IMR-90 (cell line): ENCODE data around the gene CD99. TPM values are rescaled to one million over a fixed set of nuclear protein-coding genes. Genes with fewer than 3 reads are reported as not detected.

Experiments used
- ATAC-seq: fragments of 200-7000 bp; cut with Tn5 transposase; 2 replicates; pipeline ENCODE4 v1.9.1; 2020; ENCODE audit warnings: low read depth, mild to moderate bottlenecking, moderate library complexity
- BruUV-seq: library from RNA; stranded (reverse); fragments of 400-500 nt; replicated peaks from 2 replicates; lab custom pipeline; 2021; lab: Mats Ljungman, UMichigan
- CTCF ChIA-PET: fragments of 300-600 bp; formaldehyde crosslinking; extraction: SDS; loops from one replicate; lab custom pipeline; 2021; ENCODE audit warnings: antibody characterized with exemption; lab: Yijun Ruan, JAX
- POLR2A ChIA-PET: fragments of 300-600 bp; sonication (Branson Sonifier 250); formaldehyde crosslinking; loops from one replicate; lab custom pipeline; 2022; ENCODE audit warnings: antibody characterized with exemption; ENCODE audit not compliant: unreplicated experiment; lab: Charles Lee
- DNase-seq: peaks from one replicate; pipeline ENCODE4 v3.0.0; 2013
- H2AFZ ChIP-seq: replicated peaks from 2 replicates; pipeline ENCODE3; 2013; ENCODE audit warnings: low read length, mild to moderate bottlenecking; ENCODE audit not compliant: poor library complexity
- H2AK5ac ChIP-seq: 2 replicates; pipeline ENCODE4 v1.6.1; 2013; ENCODE audit warnings: low read depth, low read length, inconsistent platforms
- H2AK9ac ChIP-seq: replicated peaks from 2 replicates; pipeline ENCODE3; 2013; ENCODE audit warnings: mild to moderate bottlenecking, low read depth, low read length, moderate library complexity; ENCODE audit not compliant: poor library complexity
- H2BK120ac ChIP-seq: 2 replicates; pipeline ENCODE4 v1.6.1; 2013; ENCODE audit warnings: low read depth, low read length, inconsistent platforms
- H2BK15ac ChIP-seq: 3 replicates; pipeline ENCODE4 v1.6.1; 2013; ENCODE audit warnings: low read depth, low read length, inconsistent platforms
- H2BK20ac ChIP-seq: 2 replicates; pipeline ENCODE4 v1.6.1; 2013; ENCODE audit warnings: low read depth, mild to moderate bottlenecking, inconsistent platforms, low read length, moderate library complexity
- H2BK5ac ChIP-seq: 2 replicates; pipeline ENCODE4 v1.6.1; 2013; ENCODE audit warnings: mild to moderate bottlenecking, low read depth, low read length, inconsistent platforms; ENCODE audit not compliant: poor library complexity, severe bottlenecking
- H3K14ac ChIP-seq: replicated peaks from 2 replicates; pipeline ENCODE4 v1.6.1; 2013; ENCODE audit warnings: low read depth, low read length, inconsistent platforms
- H3K18ac ChIP-seq: 2 replicates; pipeline ENCODE4 v1.6.1; 2013; ENCODE audit warnings: low read depth, low read length, control low read depth
- H3K23ac ChIP-seq: 2 replicates; pipeline ENCODE4 v1.6.1; 2013; ENCODE audit warnings: low read depth, low read length, inconsistent platforms
- H3K27ac ChIP-seq: 2 replicates; pipeline ENCODE4 v1.5.1; 2013; ENCODE audit warnings: mild to moderate bottlenecking, control low read depth, low read length; ENCODE audit not compliant: insufficient read depth
- H3K27me3 ChIP-seq: 2 replicates; pipeline ENCODE4 v1.6.1; 2013; ENCODE audit warnings: low read length; ENCODE audit not compliant: control insufficient read depth, insufficient read depth
- H3K36me3 ChIP-seq: 2 replicates; pipeline ENCODE4 v1.6.1; 2013; ENCODE audit warnings: low read length, mixed read lengths; ENCODE audit not compliant: control insufficient read depth, insufficient read depth
- H3K4ac ChIP-seq: 2 replicates; pipeline ENCODE4 v1.6.1; 2013; ENCODE audit warnings: low read depth, low read length, inconsistent platforms
- H3K4me1 ChIP-seq: 2 replicates; pipeline ENCODE4 v1.6.1; 2013; ENCODE audit warnings: low read length, mixed read lengths; ENCODE audit not compliant: control insufficient read depth, insufficient read depth
- H3K4me2 ChIP-seq: 2 replicates; pipeline ENCODE4 v1.6.1; 2013; ENCODE audit warnings: low read depth, mild to moderate bottlenecking, control low read depth, low read length, moderate library complexity
- H3K4me3 ChIP-seq: 2 replicates; pipeline ENCODE4 v1.5.1; 2013; ENCODE audit warnings: low read depth, mild to moderate bottlenecking, control low read depth, low read length, moderate library complexity; ENCODE audit not compliant: insufficient read depth
- H3K56ac ChIP-seq: 2 replicates; pipeline ENCODE4 v1.6.1; 2013; ENCODE audit warnings: low read length, inconsistent platforms; ENCODE audit not compliant: insufficient read depth; ENCODE audit errors: extremely low read depth
- H3K79me1 ChIP-seq, 2 experiments: 2 replicates each; pipeline ENCODE4 v1.6.1; 2013; ENCODE audit warnings: low read length in 2 of 2, inconsistent platforms in 1 of 2, low read depth in 1 of 2
- H3K9ac ChIP-seq: 2 replicates; pipeline ENCODE4 v1.6.1; 2013; ENCODE audit warnings: low read depth, low read length, control low read depth
- H3K9me1 ChIP-seq: 2 replicates; pipeline ENCODE4 v1.6.1; 2013; ENCODE audit warnings: low read length, inconsistent platforms; ENCODE audit not compliant: insufficient read depth
- H3K9me3 ChIP-seq: 2 replicates; pipeline ENCODE4 v1.6.1; 2013; ENCODE audit warnings: low read length; ENCODE audit not compliant: control insufficient read depth, insufficient read depth
- H4K20me1 ChIP-seq: 2 replicates; pipeline ENCODE4 v1.6.1; 2013; ENCODE audit warnings: low read length, inconsistent platforms; ENCODE audit not compliant: insufficient read depth
- H4K5ac ChIP-seq: 2 replicates; pipeline ENCODE4 v1.6.1; 2013; ENCODE audit warnings: mild to moderate bottlenecking, low read depth, low read length, control low read depth
- H4K8ac ChIP-seq, 2 experiments: 2 replicates each; pipeline ENCODE4 v1.6.1; 2013; ENCODE audit warnings: low read depth in 2 of 2, low read length in 2 of 2, control low read depth in 1 of 2, inconsistent platforms in 1 of 2
- H4K91ac ChIP-seq: 2 replicates; pipeline ENCODE4 v1.6.1; 2013; ENCODE audit warnings: low read depth, low read length, inconsistent platforms; ENCODE audit not compliant: insufficient read depth
- BHLHE40 ChIP-seq: fragments of 150-350 bp; IDR thresholded peaks from 2 replicates; pipeline ENCODE4 v1.6.1; 2016; ENCODE audit warnings: mild to moderate bottlenecking, low read depth, low read length
- FOS ChIP-seq: fragments of 150-350 bp; IDR thresholded peaks from 2 replicates; pipeline ENCODE4 v1.6.1; 2016; ENCODE audit warnings: low read depth, low read length
- MAZ ChIP-seq: IDR thresholded peaks from 2 replicates; pipeline ENCODE4 v1.6.1; 2012; ENCODE audit warnings: low read depth, mild to moderate bottlenecking, low read length, improper control_type of control experiment, moderate library complexity, borderline replicate concordance
- MXI1 ChIP-seq: IDR thresholded peaks from 2 replicates; pipeline ENCODE4 v1.6.1; 2012; ENCODE audit warnings: low read depth, mild to moderate bottlenecking, low read length, moderate library complexity, borderline replicate concordance
- NFE2L2 ChIP-seq: fragments of 150-350 bp; IDR thresholded peaks from 2 replicates; pipeline ENCODE4 v1.6.1; 2016; ENCODE audit warnings: low read depth, mild to moderate bottlenecking, low read length
- RCOR1 ChIP-seq: IDR thresholded peaks from 2 replicates; pipeline ENCODE4 v1.6.1; 2012; ENCODE audit warnings: mild to moderate bottlenecking, low read length, improper control_type of control experiment; ENCODE audit not compliant: insufficient replicate concordance
- SMC3 ChIP-seq: fragments of 150-350 bp; IDR thresholded peaks from 2 replicates; pipeline ENCODE4 v1.6.1; 2016; ENCODE audit warnings: low read depth, mild to moderate bottlenecking, antibody characterized with exemption, low read length, moderate library complexity
- WGBS, 2 experiments: methylation state at CpG; one replicate each; pipeline versions ENCODE4 v1.1.5 to v1.1.7; 2013; ENCODE audit warnings: missing lambda C conversion rate in 2 of 2; ENCODE audit not compliant: insufficient read length in 1 of 2; ENCODE audit errors: extremely low coverage in 2 of 2; 5-methylcytosine and 5-hydroxymethylcytosine counted together
- dilution Hi-C: fragments of 300-500 bp; cut with HindIII; formaldehyde crosslinking; loops from one replicate; pipeline ENCODE4 v1.14.3; 2018; ENCODE audit warnings: low sequenced_read_pairs; ENCODE audit not compliant: unreplicated experiment
- in situ Hi-C: fragments of 300-500 bp; cut with MboI; formaldehyde crosslinking; loops from 3 replicates; pipeline ENCODE4 v1.14.3; 2019; ENCODE audit warnings: low sequenced_read_pairs, inconsistent platforms, mixed read lengths
- intact Hi-C: fragments of 100-400 bp; cut with micrococcal nuclease; formaldehyde crosslinking; loops from 2 replicates; pipeline ENCODE4 v1.10.0; 2022
- polyA plus RNA-seq, 3 experiments: library from polyadenylated mRNA; depleted of rRNA; stranded (reverse); fragments of >200 nt; gene quantifications; 2 replicates each; pipeline ENCODE4 v1.2.3, GENCODE V29; 2012; ENCODE audit warnings: low replicate concordance in 1 of 3
- total RNA-seq: library from RNA; depleted of rRNA; stranded (reverse); fragments of >200 nt; gene quantifications from 2 replicates; pipeline ENCODE4 v1.2.3, GENCODE V29; 2012
- TF ChIP-seq, protein P1 (sequence below): conservative IDR thresholded peaks from 2 replicates; pipeline ENCODE4 v1.5.1; 2012; ENCODE audit warnings: mild to moderate bottlenecking, low read depth, low read length, improper control_type of control experiment

CD99 gene
- total and polyA plus RNA-seq, 2 of the 4 experiments (the other 2 are of a cell fraction): 102 to 369 TPM

DNA sequence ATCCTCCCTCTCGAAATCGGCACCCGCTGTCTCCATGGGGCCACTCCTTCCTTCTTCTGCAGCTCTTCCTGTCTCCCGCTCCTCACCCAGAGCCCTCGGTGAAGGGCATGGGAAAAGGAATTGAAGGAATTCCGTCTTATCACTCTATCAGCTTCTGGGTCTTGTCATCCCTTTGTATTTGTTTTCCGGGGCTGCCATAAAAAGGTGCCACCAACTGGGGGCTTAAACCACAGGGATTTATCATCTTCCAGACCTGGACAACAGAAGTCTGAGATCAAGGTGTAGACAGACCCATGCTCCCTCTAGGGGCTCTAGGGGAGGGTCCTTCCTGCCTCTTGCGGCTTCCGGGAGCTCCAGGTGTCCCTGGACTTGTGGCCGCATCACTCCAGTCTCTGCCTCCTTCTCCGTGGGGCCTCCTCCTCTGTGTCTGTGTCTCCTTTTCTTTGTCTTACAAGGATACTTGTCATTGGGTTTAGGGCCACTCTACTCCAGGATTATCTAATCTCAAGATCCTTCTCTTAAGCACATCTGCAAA, 24.0 kb downstream of the CD99 start:
- BruUV-seq: no TSS peak
- peaks cover 16% of the 10 kb centered on the region; the same call in 1 of the 2 replicates for H3K9me1 ChIP-seq
- ChIA-PET POLR2A (no interaction called here), CTCF (no interaction called here)
- no peak overlapping the region for H3K18ac ChIP-seq
- DNase-seq (no peak), ATAC-seq (no peak)
- TF ChIP-seq BHLHE40 (no peak), SMC3 (no peak), NFE2L2 (no peak), MXI1 (no peak), RCOR1 (no peak), FOS (no peak), MAZ (no peak)
- TF ChIP-seq, protein P1, sequence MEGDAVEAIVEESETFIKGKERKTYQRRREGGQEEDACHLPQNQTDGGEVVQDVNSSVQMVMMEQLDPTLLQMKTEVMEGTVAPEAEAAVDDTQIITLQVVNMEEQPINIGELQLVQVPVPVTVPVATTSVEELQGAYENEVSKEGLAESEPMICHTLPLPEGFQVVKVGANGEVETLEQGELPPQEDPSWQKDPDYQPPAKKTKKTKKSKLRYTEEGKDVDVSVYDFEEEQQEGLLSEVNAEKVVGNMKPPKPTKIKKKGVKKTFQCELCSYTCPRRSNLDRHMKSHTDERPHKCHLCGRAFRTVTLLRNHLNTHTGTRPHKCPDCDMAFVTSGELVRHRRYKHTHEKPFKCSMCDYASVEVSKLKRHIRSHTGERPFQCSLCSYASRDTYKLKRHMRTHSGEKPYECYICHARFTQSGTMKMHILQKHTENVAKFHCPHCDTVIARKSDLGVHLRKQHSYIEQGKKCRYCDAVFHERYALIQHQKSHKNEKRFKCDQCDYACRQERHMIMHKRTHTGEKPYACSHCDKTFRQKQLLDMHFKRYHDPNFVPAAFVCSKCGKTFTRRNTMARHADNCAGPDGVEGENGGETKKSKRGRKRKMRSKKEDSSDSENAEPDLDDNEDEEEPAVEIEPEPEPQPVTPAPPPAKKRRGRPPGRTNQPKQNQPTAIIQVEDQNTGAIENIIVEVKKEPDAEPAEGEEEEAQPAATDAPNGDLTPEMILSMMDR: no peak
- no peak overlapping the region for H3K14ac ChIP-seq
- no peaks in the 10 kb centered on the region for H3K9me3 ChIP-seq
- no peak overlapping the region for H3K23ac ChIP-seq
- no peak overlapping the region for H2AK9ac ChIP-seq
- H4K8ac ChIP-seq: no peak overlapping the region
- H2BK120ac ChIP-seq: no peak overlapping the region
- H3K56ac ChIP-seq: no peak overlapping the region
- no peak overlapping the region for H4K5ac ChIP-seq
- no peaks in the 10 kb centered on the region for H3K27me3 ChIP-seq
- H3K79me1 ChIP-seq: peaks cover 23 to 59% of the 10 kb centered on the region in 2 experiments
- H3K9ac ChIP-seq: no peak overlapping the region
- no peak overlapping the region for H2AK5ac ChIP-seq
- H3K4me2 ChIP-seq: no peak overlapping the region
- peaks cover 40% of the 10 kb centered on the region for H3K36me3 ChIP-seq
- H4K91ac ChIP-seq: no peak overlapping the region
- H2BK15ac ChIP-seq: no peak overlapping the region
- H3K4me3 ChIP-seq: no peak overlapping the region
- H3K4ac ChIP-seq: no peak overlapping the region
- intact Hi-C loops: no loop called here
- H4K20me1 ChIP-seq: peaks cover 33% of the 10 kb centered on the region
- no CpG with 5 or more reads among the region's 11 CpGs for WGBS, 2 experiments
- dilution Hi-C loops: no loop called here
- H2AFZ ChIP-seq: no peak overlapping the region
- no peak overlapping the region for H2BK5ac ChIP-seq
- H2BK20ac ChIP-seq: no peak overlapping the region
- H3K4me1 ChIP-seq: peaks cover 2% of the 10 kb centered on the region; the same call in 1 of the 2 replicates
- H3K27ac ChIP-seq: no peak overlapping the region
- in situ Hi-C loops: no loop called here
